ENCODE results near the gene PPP1R2C. TPM values are rescaled to one million over a fixed set of nuclear protein-coding genes. Genes with fewer than 3 reads are reported as not detected.

The PPP1R2C gene
- total and polyA plus RNA-seq, 2 of the 4 experiments (the other 2 are of a cell fraction), result not detected

- no peaks in the 10 kb centered on the region for H3K36me3 ChIP-seq (ENCODE audit: control insufficient read depth, insufficient read depth, low read length)
- ATAC-seq (ENCODE audit: low read depth), result no peak
- H3K4me2 ChIP-seq (ENCODE audit: low read depth, low read length), result no peak overlapping the region
- H3K18ac ChIP-seq (ENCODE audit: low read depth, low read length), result no peak overlapping the region
- H3K9ac ChIP-seq (ENCODE audit: low read depth, low read length), result no peak overlapping the region
- TF ChIP-seq FOS (IDR thresholded peaks at IDR 0.05; ENCODE audit: low read depth, low read length) (no peak), RFX5 (IDR thresholded peaks at IDR 0.05; ENCODE audit: low read depth, low read length) (no peak), RAD21 (IDR thresholded peaks at IDR 0.05; ENCODE audit: low read length) (no peak), CHD1 (IDR thresholded peaks at IDR 0.05; ENCODE audit: low read depth, low read length) (no peak), POLR2A (IDR thresholded peaks at IDR 0.05; ENCODE audit: low read depth, low read length) (no peak), SMC3 (IDR thresholded peaks at IDR 0.05; ENCODE audit: low read depth, low read length) (no peak), RCOR1 (IDR thresholded peaks at IDR 0.05; ENCODE audit: insufficient replicate concordance, low read length) (no peak), BHLHE40 (IDR thresholded peaks at IDR 0.05; ENCODE audit: low read depth, low read length) (no peak), NFE2L2 (IDR thresholded peaks at IDR 0.05; ENCODE audit: low read depth, low read length) (no peak), CEBPB (IDR thresholded peaks at IDR 0.05; ENCODE audit: low read depth, low read length) (no peak), MAFK (IDR thresholded peaks at IDR 0.05; ENCODE audit: low read depth, low read length) (no peak), MAZ (IDR thresholded peaks at IDR 0.05; ENCODE audit: borderline replicate concordance, low read depth, low read length) (no peak), MXI1 (IDR thresholded peaks at IDR 0.05; ENCODE audit: borderline replicate concordance, low read depth, low read length) (no peak)
- TF ChIP-seq, protein P1, sequence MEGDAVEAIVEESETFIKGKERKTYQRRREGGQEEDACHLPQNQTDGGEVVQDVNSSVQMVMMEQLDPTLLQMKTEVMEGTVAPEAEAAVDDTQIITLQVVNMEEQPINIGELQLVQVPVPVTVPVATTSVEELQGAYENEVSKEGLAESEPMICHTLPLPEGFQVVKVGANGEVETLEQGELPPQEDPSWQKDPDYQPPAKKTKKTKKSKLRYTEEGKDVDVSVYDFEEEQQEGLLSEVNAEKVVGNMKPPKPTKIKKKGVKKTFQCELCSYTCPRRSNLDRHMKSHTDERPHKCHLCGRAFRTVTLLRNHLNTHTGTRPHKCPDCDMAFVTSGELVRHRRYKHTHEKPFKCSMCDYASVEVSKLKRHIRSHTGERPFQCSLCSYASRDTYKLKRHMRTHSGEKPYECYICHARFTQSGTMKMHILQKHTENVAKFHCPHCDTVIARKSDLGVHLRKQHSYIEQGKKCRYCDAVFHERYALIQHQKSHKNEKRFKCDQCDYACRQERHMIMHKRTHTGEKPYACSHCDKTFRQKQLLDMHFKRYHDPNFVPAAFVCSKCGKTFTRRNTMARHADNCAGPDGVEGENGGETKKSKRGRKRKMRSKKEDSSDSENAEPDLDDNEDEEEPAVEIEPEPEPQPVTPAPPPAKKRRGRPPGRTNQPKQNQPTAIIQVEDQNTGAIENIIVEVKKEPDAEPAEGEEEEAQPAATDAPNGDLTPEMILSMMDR (conservative IDR thresholded peaks at IDR 0.05; ENCODE audit: low read depth, low read length), result no peak
- TF ChIP-seq, protein P2, sequence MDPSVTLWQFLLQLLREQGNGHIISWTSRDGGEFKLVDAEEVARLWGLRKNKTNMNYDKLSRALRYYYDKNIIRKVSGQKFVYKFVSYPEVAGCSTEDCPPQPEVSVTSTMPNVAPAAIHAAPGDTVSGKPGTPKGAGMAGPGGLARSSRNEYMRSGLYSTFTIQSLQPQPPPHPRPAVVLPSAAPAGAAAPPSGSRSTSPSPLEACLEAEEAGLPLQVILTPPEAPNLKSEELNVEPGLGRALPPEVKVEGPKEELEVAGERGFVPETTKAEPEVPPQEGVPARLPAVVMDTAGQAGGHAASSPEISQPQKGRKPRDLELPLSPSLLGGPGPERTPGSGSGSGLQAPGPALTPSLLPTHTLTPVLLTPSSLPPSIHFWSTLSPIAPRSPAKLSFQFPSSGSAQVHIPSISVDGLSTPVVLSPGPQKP (IDR thresholded peaks at IDR 0.05; ENCODE audit: borderline replicate concordance, low read depth, low read length), result no peak
- TF ChIP-seq, protein P3, sequence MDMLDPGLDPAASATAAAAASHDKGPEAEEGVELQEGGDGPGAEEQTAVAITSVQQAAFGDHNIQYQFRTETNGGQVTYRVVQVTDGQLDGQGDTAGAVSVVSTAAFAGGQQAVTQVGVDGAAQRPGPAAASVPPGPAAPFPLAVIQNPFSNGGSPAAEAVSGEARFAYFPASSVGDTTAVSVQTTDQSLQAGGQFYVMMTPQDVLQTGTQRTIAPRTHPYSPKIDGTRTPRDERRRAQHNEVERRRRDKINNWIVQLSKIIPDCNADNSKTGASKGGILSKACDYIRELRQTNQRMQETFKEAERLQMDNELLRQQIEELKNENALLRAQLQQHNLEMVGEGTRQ (IDR thresholded peaks at IDR 0.05; ENCODE audit: low read depth, low read length), result no peak
- no peak overlapping the region for H3K14ac ChIP-seq (replicated peaks; ENCODE audit: low read depth, low read length)
- no peak overlapping the region for H3K4me3 ChIP-seq (ENCODE audit: insufficient read depth, low read depth, low read length)
- no peaks in the 10 kb centered on the region for H3K4me1 ChIP-seq (ENCODE audit: control insufficient read depth, insufficient read depth, low read length)
- H4K8ac ChIP-seq (ENCODE audit: low read depth in 2 of 2, low read length in 2 of 2), result no peak overlapping the region
- no peak overlapping the region for H2BK5ac ChIP-seq (ENCODE audit: low read depth, low read length, poor library complexity, severe bottlenecking)
- CTCF ChIA-PET, result no interaction called here
- H4K91ac ChIP-seq (ENCODE audit: insufficient read depth, low read depth, low read length), result no peak overlapping the region
- H2BK20ac ChIP-seq (ENCODE audit: low read depth, low read length), result no peak overlapping the region
- no peak overlapping the region for H3K23ac ChIP-seq (ENCODE audit: low read depth, low read length)
- no CpG with 5 or more reads among the region's 2 CpGs for WGBS, 2 experiments (ENCODE audit: extremely low coverage in 2 of 2, insufficient read length in 1 of 2)
- H2BK120ac ChIP-seq (ENCODE audit: low read depth, low read length), result no peak overlapping the region
- H2AFZ ChIP-seq (replicated peaks; ENCODE audit: low read length, poor library complexity), result no peak overlapping the region
- intact Hi-C loops (cut with micrococcal nuclease) (no loop called here), in situ Hi-C loops (cut with MboI; ENCODE audit: low sequenced_read_pairs) (no loop called here), dilution Hi-C loops (cut with HindIII; ENCODE audit: low sequenced_read_pairs, unreplicated experiment) (no loop called here)
- H3K27me3 ChIP-seq (ENCODE audit: control insufficient read depth, insufficient read depth, low read length), result no peaks in the 10 kb centered on the region; the same call in 1 of the 2 replicates
- POLR2A ChIA-PET (ENCODE audit: unreplicated experiment), result no interaction called here
- no peaks in the 10 kb centered on the region for H4K20me1 ChIP-seq (ENCODE audit: insufficient read depth, low read length)
- no peak overlapping the region for H2BK15ac ChIP-seq (ENCODE audit: low read depth, low read length)
- peak; percentile 20 for DNase-seq
- H3K56ac ChIP-seq (ENCODE audit: extremely low read depth, insufficient read depth, low read length), result no peak overlapping the region
- no peaks in the 10 kb centered on the region for H3K9me1 ChIP-seq (ENCODE audit: insufficient read depth, low read length)
- H3K79me1 ChIP-seq (ENCODE audit: low read depth in 1 of 2, low read length in 2 of 2), result no peaks in the 10 kb centered on the region
- no peaks in the 10 kb centered on the region for H3K9me3 ChIP-seq (ENCODE audit: control insufficient read depth, insufficient read depth, low read length)
- H2AK5ac ChIP-seq (ENCODE audit: low read depth, low read length), result no peak overlapping the region
- no peak overlapping the region for H3K27ac ChIP-seq (ENCODE audit: insufficient read depth, low read length)
- no peak overlapping the region for H4K5ac ChIP-seq (ENCODE audit: low read depth, low read length)
- BruUV-seq (replicated peaks), result no TSS peak
- no peak overlapping the region for H2AK9ac ChIP-seq (replicated peaks; ENCODE audit: low read depth, low read length, poor library complexity)
- H3K4ac ChIP-seq (ENCODE audit: low read depth, low read length), result no peak overlapping the region
These were observed 25.4 kb upstream of the PPP1R2C start for GRCh38 chrX:42803320-42803719.
